Gastroesophageal sphincter (tissue), 3 donors: ENCODE data around the gene ZSCAN5B.

Experiments
- CTCF ChIP-seq, 4 experiments: fragments of 200-600 bp in 2 of 4; fragments of 450-650 bp in 2 of 4; sonication (generic) in 1 of 4; IDR thresholded peaks; one replicate each; pipeline ENCODE4 v1.5.1; 2017 to 2019; ENCODE audit warnings: antibody characterized with exemption in 4 of 4, mild to moderate bottlenecking in 2 of 4, moderate library complexity in 2 of 4
- POLR2A ChIP-seq, 2 donors: fragments of 450-650 bp; IDR thresholded peaks; one replicate each; pipeline ENCODE4 v1.6.1; 2017; ENCODE audit warnings: antibody characterized with exemption in 2 of 2, mild to moderate bottlenecking in 2 of 2, moderate library complexity in 1 of 2
- POLR2AphosphoS5 ChIP-seq: sonication (generic); formaldehyde crosslinking; IDR thresholded peaks from one replicate; pipeline ENCODE4 v1.6.1; 2017; ENCODE audit warnings: antibody characterized with exemption

- no peak for TF ChIP-seq POLR2AphosphoS5
- no peak for TF ChIP-seq POLR2A (IDR thresholded peaks at IDR 0.05)
- TF ChIP-seq CTCF (IDR thresholded peaks at IDR 0.05), result no peak
These were observed 36.0 kb downstream of the ZSCAN5B start for GRCh38 chr19:56161534-56161933.
